GM21825 (cell line): ENCODE data around the gene BLOC1S5.

Experiments
- ATAC-seq: cut with Tn5 transposase; IDR thresholded peaks from one replicate; pipeline ENCODE4 v1.9.1; 2021; ENCODE audit warnings: mild to moderate bottlenecking, moderate library complexity; ENCODE audit not compliant: unreplicated experiment

Gene BLOC1S5

GRCh38 chr6:8082954-8083858 is 19.0 kb upstream of the BLOC1S5 start:
- ATAC-seq: no peak

- no peak for ATAC-seq
Measured at GRCh38 chr6:8082572-8082953, 18.4 kb upstream of the BLOC1S5 start.

- no peak for ATAC-seq
Measured at GRCh38 chr6:8080362-8081151, 16.4 kb upstream of the BLOC1S5 start.

GRCh38 chr6:8079126-8079525 is 14.9 kb upstream of the BLOC1S5 start:
- ATAC-seq: no peak

- no peak for ATAC-seq
Measured at GRCh38 chr6:8077991-8078390, 13.8 kb upstream of the BLOC1S5 start.

GRCh38 chr6:8075704-8076103 is 11.5 kb upstream of the BLOC1S5 start:
- no peak for ATAC-seq

GRCh38 chr6:8075185-8075584 is 11.0 kb upstream of the BLOC1S5 start:
- ATAC-seq: no peak

GRCh38 chr6:8074213-8074612 is 10.0 kb upstream of the BLOC1S5 start:
- no peak for ATAC-seq

- ATAC-seq: no peak
Measured at GRCh38 chr6:8073758-8074157, 9.6 kb upstream of the BLOC1S5 start.

- ATAC-seq: no peak
Measured at GRCh38 chr6:8070718-8071117, 6.5 kb upstream of the BLOC1S5 start.

GRCh38 chr6:8069631-8070284 is 5.6 kb upstream of the BLOC1S5 start:
- ATAC-seq: no peak

- ATAC-seq: no peak
Measured at GRCh38 chr6:8069151-8069550, 5.0 kb upstream of the BLOC1S5 start.

- no peak for ATAC-seq
Measured at GRCh38 chr6:8066108-8066507, 1.9 kb upstream of the BLOC1S5 start.

GRCh38 chr6:8065519-8065911 is 1.3 kb upstream of the BLOC1S5 start:
- ATAC-seq: peak; percentile 20

GRCh38 chr6:8064638-8065518 is 689 bp upstream of the BLOC1S5 start:
- ATAC-seq: no peak

GRCh38 chr6:8061736-8062135 is 2.5 kb downstream of the BLOC1S5 start:
- ATAC-seq: no peak

GRCh38 chr6:8060346-8060745 is 3.8 kb downstream of the BLOC1S5 start:
- no peak for ATAC-seq

GRCh38 chr6:8059129-8059528 is 5.1 kb downstream of the BLOC1S5 start:
- ATAC-seq: no peak

GRCh38 chr6:8057793-8058192 is 6.4 kb downstream of the BLOC1S5 start:
- no peak for ATAC-seq

GRCh38 chr6:8057263-8057662 is 6.9 kb downstream of the BLOC1S5 start:
- no peak for ATAC-seq

- no peak for ATAC-seq
Measured at GRCh38 chr6:8054276-8054675, 9.9 kb downstream of the BLOC1S5 start.
